Keratinocyte (primary cell): Measurements from ENCODE around the gene CD24. TPM values are rescaled to one million over a fixed set of nuclear protein-coding genes. Genes with fewer than 3 reads are reported as not detected.

Experiments
- DNase-seq: peaks from one replicate; pipeline ENCODE4 v3.0.0-alpha.2; 2011; ENCODE audit warnings: low read depth, missing footprints, low spot score
- FAIRE-seq: peaks from 2 replicates; lab custom pipeline; 2011; peaks lifted over from hg19 to GRCh38; lab: Jason Lieb, UNC
- H2AFZ ChIP-seq: 2 replicates; pipeline ENCODE4 v1.6.0; 2012; ENCODE audit warnings: low read length, control low read depth, inconsistent platforms; ENCODE audit not compliant: control insufficient read depth
- H3K27ac ChIP-seq: 2 replicates; pipeline ENCODE4 v1.5.1; 2011; ENCODE audit warnings: low read length; ENCODE audit not compliant: control insufficient read depth, insufficient read depth
- H3K27me3 ChIP-seq: 3 replicates; pipeline ENCODE4 v1.6.0; 2011; ENCODE audit warnings: low read length; ENCODE audit not compliant: control insufficient read depth, insufficient read depth; ENCODE audit errors: extremely low read depth
- H3K36me3 ChIP-seq, 2 experiments: 2 replicates in 1 of 2; 3 replicates in 1 of 2; pipeline ENCODE4 v1.5.1; 2011; ENCODE audit warnings: low read length in 2 of 2, mild to moderate bottlenecking in 1 of 2; ENCODE audit not compliant: control insufficient read depth in 2 of 2, insufficient read depth in 2 of 2; ENCODE audit errors: extremely low read depth in 1 of 2
- H3K4me1 ChIP-seq: 3 replicates; pipeline ENCODE4 v1.5.1; 2011; ENCODE audit warnings: low read length; ENCODE audit not compliant: control insufficient read depth, insufficient read depth; ENCODE audit errors: extremely low read depth
- H3K4me2 ChIP-seq: 3 replicates; pipeline ENCODE4 v1.6.0; 2011; ENCODE audit warnings: low read depth, low read length; ENCODE audit not compliant: control insufficient read depth, insufficient read depth; ENCODE audit errors: extremely low read depth
- H3K4me3 ChIP-seq, 3 experiments: fragments of 200-600 bp in 1 of 3; sonication (generic) in 1 of 3; 2 replicates in 2 of 3; 3 replicates in 1 of 3; pipeline ENCODE4 v1.5.1; 2011 to 2016; ENCODE audit warnings: low read length in 3 of 3, mild to moderate bottlenecking in 3 of 3, control low read depth in 2 of 3, inconsistent platforms in 1 of 3, low read depth in 1 of 3, mixed read lengths in 1 of 3, mixed run types in 1 of 3, moderate library complexity in 1 of 3; ENCODE audit not compliant: control insufficient read depth in 2 of 3, insufficient read depth in 2 of 3; ENCODE audit errors: extremely low read depth in 1 of 3
- H3K79me2 ChIP-seq: 2 replicates; pipeline ENCODE4 v1.6.0; 2012; ENCODE audit warnings: low read length; ENCODE audit not compliant: control insufficient read depth, insufficient read depth
- H3K9ac ChIP-seq: 3 replicates; pipeline ENCODE4 v1.6.0; 2011; ENCODE audit warnings: low read length; ENCODE audit not compliant: control insufficient read depth, insufficient read depth; ENCODE audit errors: extremely low read depth
- H3K9me1 ChIP-seq: 3 replicates; pipeline ENCODE4 v1.6.0; 2011; ENCODE audit warnings: low read length; ENCODE audit not compliant: control insufficient read depth, insufficient read depth; ENCODE audit errors: extremely low read depth
- H3K9me3 ChIP-seq: 2 replicates; pipeline ENCODE4 v1.5.1; 2012; ENCODE audit warnings: low read depth, low read length; ENCODE audit not compliant: control insufficient read depth
- H4K20me1 ChIP-seq: 3 replicates; pipeline ENCODE4 v1.6.0; 2011; ENCODE audit warnings: low read length; ENCODE audit not compliant: control insufficient read depth, insufficient read depth; ENCODE audit errors: extremely low read depth
- EZH2 ChIP-seq: IDR thresholded peaks from one replicate; pipeline ENCODE4 v1.6.1; 2012; ENCODE audit warnings: inconsistent platforms, mild to moderate bottlenecking, low read length, moderate library complexity
- dilution Hi-C: fragments of 300-500 bp; cut with MboI; formaldehyde crosslinking; loops from one replicate; pipeline ENCODE4 v1.7.0; 2020; ENCODE audit warnings: low sequenced_read_pairs; ENCODE audit not compliant: extremely low pct_ligation_motif_present
- polyA plus RNA-seq, 5 experiments: library from polyadenylated mRNA; depleted of rRNA in 3 of 5; stranded (reverse) in 3 of 5; stranded (forward) in 1 of 5; unstranded in 1 of 5; fragments of >200 nt; gene quantifications; 1 replicate in 1 of 5; 2 replicates in 3 of 5; 3 replicates in 1 of 5; pipeline versions ENCODE4 v1.2.1 to v1.2.3, GENCODE V29; 2011 to 2012; ENCODE audit warnings: missing spikeins in 2 of 5, low read depth in 1 of 5, low replicate concordance in 1 of 5
- TF ChIP-seq, protein P1 (sequence below), 3 experiments: IDR thresholded peaks in 1 of 3; conservative IDR thresholded peaks in 1 of 3; optimal IDR thresholded peaks in 1 of 3; 2 replicates in 2 of 3; 3 replicates in 1 of 3; pipeline versions ENCODE3 to v1.5.1; 2011; ENCODE audit warnings: low read length in 3 of 3, mild to moderate bottlenecking in 3 of 3, moderate library complexity in 2 of 3, control low read depth in 1 of 3, inconsistent platforms in 1 of 3; ENCODE audit not compliant: insufficient read depth in 2 of 3; ENCODE audit errors: extremely low read depth in 1 of 3

The CD24 gene
- polyA plus RNA-seq, 1 donor (not counting 4 experiments of a cell fraction or from before 2014, with no cell fraction given), result 681 TPM

DNA sequence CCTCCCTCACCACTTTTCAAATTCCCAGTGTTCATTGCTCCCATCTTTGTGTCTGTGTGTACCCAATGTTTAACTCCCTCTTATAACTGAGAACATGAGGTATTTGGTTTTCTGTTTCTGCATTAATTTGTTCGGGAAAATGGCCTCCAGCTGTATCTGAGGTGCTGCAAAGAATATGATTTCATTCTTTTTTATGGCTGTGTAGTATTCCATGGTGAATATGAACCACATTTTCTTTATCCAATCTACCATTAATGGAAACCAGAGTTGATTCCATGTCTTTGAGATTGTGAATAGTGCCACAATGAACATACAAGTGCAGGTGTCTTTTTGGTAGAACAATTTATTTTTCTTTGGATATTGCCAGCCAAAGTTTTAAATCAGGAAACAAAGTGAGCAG, 10.4 kb downstream of the CD24 start:
- no peak overlapping the region for H2AFZ ChIP-seq

DNA sequence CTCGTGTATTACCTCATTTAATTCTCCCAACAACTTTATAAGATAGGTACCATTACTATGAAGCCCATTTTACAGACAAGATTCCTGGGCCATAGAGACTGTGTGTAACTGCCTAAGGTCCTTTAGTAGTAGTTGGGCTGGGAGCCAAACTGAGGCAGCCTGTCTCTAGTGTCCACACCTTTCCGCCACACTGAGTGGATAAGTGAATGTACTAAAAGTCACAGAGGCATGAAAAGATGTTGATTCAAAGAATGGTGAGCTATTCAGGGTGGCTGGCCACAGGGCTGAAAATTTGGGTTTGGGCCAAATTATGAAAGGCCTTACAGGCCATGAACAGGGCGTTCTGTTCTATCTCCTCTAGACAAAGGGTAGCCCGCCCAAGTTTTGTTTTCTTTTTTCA, 11.0 kb downstream of the CD24 start:
- peaks cover 10% of the 10 kb centered on the region for H3K4me1 ChIP-seq
- no peaks in the 10 kb centered on the region for H3K79me2 ChIP-seq
- TF ChIP-seq EZH2, result no peak
- TF ChIP-seq, protein P1, sequence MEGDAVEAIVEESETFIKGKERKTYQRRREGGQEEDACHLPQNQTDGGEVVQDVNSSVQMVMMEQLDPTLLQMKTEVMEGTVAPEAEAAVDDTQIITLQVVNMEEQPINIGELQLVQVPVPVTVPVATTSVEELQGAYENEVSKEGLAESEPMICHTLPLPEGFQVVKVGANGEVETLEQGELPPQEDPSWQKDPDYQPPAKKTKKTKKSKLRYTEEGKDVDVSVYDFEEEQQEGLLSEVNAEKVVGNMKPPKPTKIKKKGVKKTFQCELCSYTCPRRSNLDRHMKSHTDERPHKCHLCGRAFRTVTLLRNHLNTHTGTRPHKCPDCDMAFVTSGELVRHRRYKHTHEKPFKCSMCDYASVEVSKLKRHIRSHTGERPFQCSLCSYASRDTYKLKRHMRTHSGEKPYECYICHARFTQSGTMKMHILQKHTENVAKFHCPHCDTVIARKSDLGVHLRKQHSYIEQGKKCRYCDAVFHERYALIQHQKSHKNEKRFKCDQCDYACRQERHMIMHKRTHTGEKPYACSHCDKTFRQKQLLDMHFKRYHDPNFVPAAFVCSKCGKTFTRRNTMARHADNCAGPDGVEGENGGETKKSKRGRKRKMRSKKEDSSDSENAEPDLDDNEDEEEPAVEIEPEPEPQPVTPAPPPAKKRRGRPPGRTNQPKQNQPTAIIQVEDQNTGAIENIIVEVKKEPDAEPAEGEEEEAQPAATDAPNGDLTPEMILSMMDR (optimal IDR thresholded peaks at IDR 0.05 in 1 of 3, IDR thresholded peaks at IDR 0.05 in 1 of 3, conservative IDR thresholded peaks at IDR 0.05 in 1 of 3; ENCODE audit: extremely low read depth in 1 of 3, insufficient read depth in 2 of 3, low read length in 3 of 3), result no peak
- no peak overlapping the region for H3K4me2 ChIP-seq
- FAIRE-seq (no peak), DNase-seq (no peak)
- no peaks in the 10 kb centered on the region for H3K9me3 ChIP-seq
- H3K27ac ChIP-seq, result no peak overlapping the region
- H4K20me1 ChIP-seq, result no peaks in the 10 kb centered on the region
- no peaks in the 10 kb centered on the region for H3K27me3 ChIP-seq
- dilution Hi-C loops, result no loop called here
- no peak overlapping the region for H2AFZ ChIP-seq
- H3K9ac ChIP-seq, result no peak overlapping the region
- no peaks in the 10 kb centered on the region for H3K36me3 ChIP-seq
- no peak overlapping the region for H3K4me3 ChIP-seq
- no peaks in the 10 kb centered on the region for H3K9me1 ChIP-seq

More for the DNA sequence above, 10.4 kb downstream of the CD24 start:
- Histone ChIP-seq H3K36me3 (no peaks in the 10 kb centered on the region), H3K9ac (no peak overlapping the region), H4K20me1 (no peaks in the 10 kb centered on the region), H3K9me3 (no peaks in the 10 kb centered on the region), H3K27me3 (no peaks in the 10 kb centered on the region), H3K4me3 (no peak overlapping the region), H3K27ac (no peak overlapping the region), H3K4me1 (peaks cover 10% of the 10 kb centered on the region), H3K9me1 (no peaks in the 10 kb centered on the region), H3K79me2 (no peaks in the 10 kb centered on the region), H3K4me2 (no peak overlapping the region)
- dilution Hi-C loops, result no loop called here
- TF ChIP-seq, protein P1 (optimal IDR thresholded peaks at IDR 0.05 in 1 of 3, IDR thresholded peaks at IDR 0.05 in 1 of 3, conservative IDR thresholded peaks at IDR 0.05 in 1 of 3; ENCODE audit: extremely low read depth in 1 of 3, insufficient read depth in 2 of 3, low read length in 3 of 3), result no peak
- no peak for TF ChIP-seq EZH2
- DNase-seq, result no peak
- FAIRE-seq, result no peak
